DMS79 treated with DMSO at 0.1 percent for 48 hours (cell line): ENCODE results near the gene HERC6.
A peak's percentile ranks its signal among the peaks of the same experiment; 100 is the strongest.
"Not testable (repeated sequence)": the region's sequence is repeated elsewhere in the genome, so short reads cannot be mapped to it uniquely, and the experiment has no call there.

Source experiments
- DNase-seq: peaks from one replicate; lab custom pipeline; 2025; lab: John Stamatoyannopoulos, UW

HERC6 gene

GRCh38 chr4:88447371-88448095 is 68.9 kb downstream of the HERC6 start:
- DNase-seq: no peak

- DNase-seq: not testable (repeated sequence)
These were observed 69.6 kb downstream of the HERC6 start for GRCh38 chr4:88448211-88448765.

GRCh38 chr4:88448889-88449288 is 70.2 kb downstream of the HERC6 start:
- no peak for DNase-seq

GRCh38 chr4:88449290-88449689 is 70.6 kb downstream of the HERC6 start:
- DNase-seq: no peak

- no peak for DNase-seq
These were observed 72.6 kb downstream of the HERC6 start for GRCh38 chr4:88451205-88451604.

- DNase-seq: no peak
These were observed 74.3 kb downstream of the HERC6 start for GRCh38 chr4:88452912-88453311.

GRCh38 chr4:88456670-88457306 is 78.1 kb downstream of the HERC6 start, which contains the start of gene HERC5:
HERC5 (plus strand) TSS chr4:88457119; CDS start chr4:88457270, 151 bp downstream.
- DNase-seq: peak; percentile 62

- DNase-seq: no peak
These were observed 78.9 kb downstream of the HERC6 start for GRCh38 chr4:88457307-88458103.

- no peak for DNase-seq
These were observed 79.6 kb downstream of the HERC6 start for GRCh38 chr4:88458104-88458740.

GRCh38 chr4:88465653-88466192 is 87.1 kb downstream of the HERC6 start:
- DNase-seq: no peak

- no peak for DNase-seq
These were observed 88.7 kb downstream of the HERC6 start for GRCh38 chr4:88467392-88467791.

- DNase-seq: no peak
These were observed 98.7 kb downstream of the HERC6 start for GRCh38 chr4:88477229-88477860.

- DNase-seq: no peak
These were observed 99.6 kb downstream of the HERC6 start for GRCh38 chr4:88478247-88478646.

GRCh38 chr4:88481537-88481936 is 102.9 kb downstream of the HERC6 start:
- DNase-seq: no peak

GRCh38 chr4:88489100-88489761 is 110.6 kb downstream of the HERC6 start:
- no peak for DNase-seq
